ENCODE results near the gene CD40LG. TPM values are rescaled to one million over a fixed set of nuclear protein-coding genes. Genes with fewer than 3 reads are reported as not detected.

Gene CD40LG
- 2.1 TPM for total RNA-seq

GRCh38 chrX:136647677-136648360 is at the start of gene CD40LG:
Gene CD40LG (plus strand): TSS chrX:136648158. CDS start chrX:136648249, 91 bp downstream.
- DNase-seq (ENCODE audit: low spot score): no peak

GRCh38 chrX:136598631-136599030 is 49.3 kb upstream of the CD40LG start:
- DNase-seq (ENCODE audit: low spot score): no peak

GRCh38 chrX:136600059-136600458 is 47.9 kb upstream of the CD40LG start:
- no peak for DNase-seq (ENCODE audit: low spot score)

GRCh38 chrX:136607236-136607635 is 40.7 kb upstream of the CD40LG start:
- no peak for DNase-seq (ENCODE audit: low spot score)

- DNase-seq (ENCODE audit: low spot score): peak; percentile 38
Measured at GRCh38 chrX:136608295-136608933, 39.5 kb upstream of the CD40LG start.

GRCh38 chrX:136616987-136617685 is 30.8 kb upstream of the CD40LG start:
- no peak for DNase-seq (ENCODE audit: low spot score)

GRCh38 chrX:136619899-136620505 is 28.0 kb upstream of the CD40LG start:
- no peak for DNase-seq (ENCODE audit: low spot score)

- no peak for DNase-seq (ENCODE audit: low spot score)
Measured at GRCh38 chrX:136620780-136621179, 27.2 kb upstream of the CD40LG start.

GRCh38 chrX:136622568-136622967 is 25.4 kb upstream of the CD40LG start:
- no peak for DNase-seq (ENCODE audit: low spot score)

GRCh38 chrX:136623396-136623795 is 24.6 kb upstream of the CD40LG start:
- DNase-seq (ENCODE audit: low spot score): no peak

- DNase-seq (ENCODE audit: low spot score): no peak
Measured at GRCh38 chrX:136625246-136625645, 22.7 kb upstream of the CD40LG start.

- no peak for DNase-seq (ENCODE audit: low spot score)
Measured at GRCh38 chrX:136626237-136626636, 21.7 kb upstream of the CD40LG start.

- no peak for DNase-seq (ENCODE audit: low spot score)
Measured at GRCh38 chrX:136626891-136627290, 21.1 kb upstream of the CD40LG start.

GRCh38 chrX:136627409-136627808 is 20.5 kb upstream of the CD40LG start:
- DNase-seq (ENCODE audit: low spot score): no peak

GRCh38 chrX:136629084-136629750 is 18.7 kb upstream of the CD40LG start:
- DNase-seq (ENCODE audit: low spot score): no peak

- no peak for DNase-seq (ENCODE audit: low spot score)
Measured at GRCh38 chrX:136630881-136631280, 17.1 kb upstream of the CD40LG start.

GRCh38 chrX:136635235-136635634 is 12.7 kb upstream of the CD40LG start:
- DNase-seq (ENCODE audit: low spot score): no peak

- DNase-seq (ENCODE audit: low spot score): no peak
Measured at GRCh38 chrX:136636121-136636520, 11.8 kb upstream of the CD40LG start.

- no peak for DNase-seq (ENCODE audit: low spot score)
Measured at GRCh38 chrX:136639506-136640176, 8.3 kb upstream of the CD40LG start.

- DNase-seq (ENCODE audit: low spot score): no peak
Measured at GRCh38 chrX:136643243-136643642, 4.7 kb upstream of the CD40LG start.

- DNase-seq (ENCODE audit: low spot score): no peak
Measured at GRCh38 chrX:136646602-136647239, 1.2 kb upstream of the CD40LG start.

Measured in mucosa of gallbladder (tissue), 1 donor.